Loucy (cell line): ENCODE measurements around the gene MINK1.

ENCODE experiments used
- H2AFZ ChIP-seq: fragments of 200-600 bp; sonication (generic); 2 replicates; pipeline ENCODE4 v1.6.0; 2016; ENCODE audit warnings: antibody characterized with exemption, mild to moderate bottlenecking, low read length, moderate library complexity
- H3F3A ChIP-seq: fragments of 200-600 bp; 2 replicates; pipeline ENCODE4 v1.6.0; 2016; ENCODE audit warnings: antibody characterized with exemption, low read depth, mild to moderate bottlenecking
- H3K27me3 ChIP-seq: fragments of 200-600 bp; sonication (generic); 2 replicates; pipeline ENCODE4 v1.6.1; 2014; ENCODE audit warnings: low read length, mild to moderate bottlenecking; ENCODE audit not compliant: insufficient read depth, poor library complexity, severe bottlenecking
- H3K36me3 ChIP-seq: fragments of 200-600 bp; sonication (generic); 2 replicates; pipeline ENCODE4 v1.6.1; 2016; ENCODE audit warnings: low read length; ENCODE audit not compliant: insufficient read depth
- H3K4me1 ChIP-seq: fragments of 200-600 bp; sonication (generic); 2 replicates; pipeline ENCODE4 v1.5.1; 2014; ENCODE audit warnings: low read length, mild to moderate bottlenecking; ENCODE audit not compliant: insufficient read depth, poor library complexity, severe bottlenecking
- H3K4me2 ChIP-seq: fragments of 200-600 bp; sonication (generic); 2 replicates; pipeline ENCODE4 v1.6.0; 2014; ENCODE audit warnings: antibody characterized with exemption, low read length, low read depth, mild to moderate bottlenecking; ENCODE audit not compliant: poor library complexity, severe bottlenecking
- H3K4me3 ChIP-seq: fragments of 200-600 bp; sonication (generic); 2 replicates; pipeline ENCODE4 v1.5.1; 2014; ENCODE audit warnings: low read length, mild to moderate bottlenecking, mixed read lengths; ENCODE audit not compliant: poor library complexity, severe bottlenecking
- H3K79me2 ChIP-seq: fragments of 200-600 bp; sonication (generic); 2 replicates; pipeline ENCODE4 v1.6.1; 2014; ENCODE audit warnings: low read length; ENCODE audit not compliant: insufficient read depth
- H3K9ac ChIP-seq: fragments of 200-600 bp; sonication (generic); 2 replicates; pipeline ENCODE4 v1.6.0; 2014; ENCODE audit warnings: mild to moderate bottlenecking, low read depth, low read length, moderate library complexity; ENCODE audit not compliant: poor library complexity, severe bottlenecking
- H3K9me2 ChIP-seq: fragments of 200-600 bp; sonication (generic); replicated peaks from 2 replicates; pipeline ENCODE4 v1.6.1; 2016; ENCODE audit warnings: low read depth, low read length, mixed read lengths
- H3K9me3 ChIP-seq: fragments of 200-600 bp; sonication (generic); 2 replicates; pipeline ENCODE4 v1.6.1; 2014; ENCODE audit warnings: mild to moderate bottlenecking, antibody characterized with exemption, low read length, low read depth; ENCODE audit not compliant: insufficient read depth
- H4K20me1 ChIP-seq: fragments of 200-600 bp; sonication (generic); 2 replicates; pipeline ENCODE4 v1.6.0; 2014; ENCODE audit warnings: antibody characterized with exemption, low read length, mild to moderate bottlenecking; ENCODE audit not compliant: insufficient read depth, poor library complexity, severe bottlenecking
- EZH2phosphoT487 ChIP-seq: fragments of 200-600 bp; IDR thresholded peaks from 2 replicates; pipeline ENCODE4 v1.6.1; 2018; ENCODE audit warnings: antibody characterized with exemption, mild to moderate bottlenecking, moderate library complexity, borderline replicate concordance
- TF ChIP-seq, protein P1 (sequence below): fragments of 200-600 bp; sonication (generic); conservative IDR thresholded peaks from 2 replicates; pipeline ENCODE4 v1.5.1; 2014; ENCODE audit warnings: mild to moderate bottlenecking, antibody characterized with exemption, low read length

Gene MINK1

DNA sequence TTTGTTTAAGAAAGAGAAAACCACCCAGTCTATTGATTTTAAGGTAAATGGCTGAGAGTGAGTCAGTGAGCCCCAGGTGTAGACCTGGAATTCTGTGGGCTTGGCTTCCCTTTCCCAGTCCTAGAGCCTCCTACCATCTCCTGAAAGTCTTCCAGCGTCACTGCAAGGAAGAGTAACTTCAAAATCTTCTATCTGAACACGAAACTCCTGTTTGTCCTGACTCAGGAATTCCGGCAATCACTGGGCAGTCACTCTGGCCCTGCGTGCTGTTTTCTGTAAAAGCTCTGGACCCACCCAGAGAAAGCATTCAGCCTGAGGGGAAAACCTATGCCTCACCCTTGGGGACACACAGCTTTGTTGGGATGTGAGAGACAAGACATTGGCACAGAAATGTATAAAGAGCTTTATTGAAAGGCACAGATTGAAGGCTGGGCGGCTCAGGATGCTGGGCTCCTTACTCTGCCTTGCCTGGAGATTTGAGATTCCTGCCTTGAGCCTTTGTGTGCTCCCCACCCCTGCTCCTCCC, 15.9 kb downstream of the MINK1 start:
- H3K79me2 ChIP-seq = peaks cover 5% of the 10 kb centered on the region; the same call in 1 of the 2 replicates
- no peak overlapping the region for H3K4me3 ChIP-seq
- no peaks in the 10 kb centered on the region for H3K9me2 ChIP-seq
- H3K9ac ChIP-seq = no peak overlapping the region
- no peaks in the 10 kb centered on the region for H3K9me3 ChIP-seq
- no peak overlapping the region for H2AFZ ChIP-seq
- no peaks in the 10 kb centered on the region for H3K4me1 ChIP-seq
- H4K20me1 ChIP-seq = peaks cover 48% of the 10 kb centered on the region
- H3K36me3 ChIP-seq = no peaks in the 10 kb centered on the region
- no peaks in the 10 kb centered on the region for H3F3A ChIP-seq
- no peaks in the 10 kb centered on the region for H3K27me3 ChIP-seq
- H3K4me2 ChIP-seq = no peak overlapping the region
- no peak for TF ChIP-seq EZH2phosphoT487
- TF ChIP-seq, protein P1, sequence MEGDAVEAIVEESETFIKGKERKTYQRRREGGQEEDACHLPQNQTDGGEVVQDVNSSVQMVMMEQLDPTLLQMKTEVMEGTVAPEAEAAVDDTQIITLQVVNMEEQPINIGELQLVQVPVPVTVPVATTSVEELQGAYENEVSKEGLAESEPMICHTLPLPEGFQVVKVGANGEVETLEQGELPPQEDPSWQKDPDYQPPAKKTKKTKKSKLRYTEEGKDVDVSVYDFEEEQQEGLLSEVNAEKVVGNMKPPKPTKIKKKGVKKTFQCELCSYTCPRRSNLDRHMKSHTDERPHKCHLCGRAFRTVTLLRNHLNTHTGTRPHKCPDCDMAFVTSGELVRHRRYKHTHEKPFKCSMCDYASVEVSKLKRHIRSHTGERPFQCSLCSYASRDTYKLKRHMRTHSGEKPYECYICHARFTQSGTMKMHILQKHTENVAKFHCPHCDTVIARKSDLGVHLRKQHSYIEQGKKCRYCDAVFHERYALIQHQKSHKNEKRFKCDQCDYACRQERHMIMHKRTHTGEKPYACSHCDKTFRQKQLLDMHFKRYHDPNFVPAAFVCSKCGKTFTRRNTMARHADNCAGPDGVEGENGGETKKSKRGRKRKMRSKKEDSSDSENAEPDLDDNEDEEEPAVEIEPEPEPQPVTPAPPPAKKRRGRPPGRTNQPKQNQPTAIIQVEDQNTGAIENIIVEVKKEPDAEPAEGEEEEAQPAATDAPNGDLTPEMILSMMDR = no peak

DNA sequence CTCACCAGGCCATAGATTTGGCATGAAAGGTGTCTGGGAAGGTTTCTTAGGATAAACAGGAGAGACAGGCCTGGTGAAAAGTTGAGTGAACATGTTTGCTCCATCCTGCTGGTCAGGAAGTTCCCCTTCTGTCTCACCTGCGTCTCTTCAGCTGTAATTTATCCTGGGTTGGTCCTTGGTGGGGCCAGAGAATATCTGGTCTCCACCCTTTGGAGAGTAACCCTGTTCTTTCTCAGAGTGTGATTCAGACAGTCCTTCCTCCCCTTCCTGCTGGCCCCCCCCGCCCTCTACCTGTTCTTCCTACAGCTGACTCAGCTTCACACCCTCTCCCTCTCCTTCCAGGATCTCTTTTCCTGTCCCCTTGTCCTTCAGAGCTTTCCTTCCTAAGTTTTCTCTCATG, 17.1 kb downstream of the MINK1 start:
- Histone ChIP-seq H3K4me2 (no peak overlapping the region), H2AFZ (no peak overlapping the region), H3K4me1 (no peaks in the 10 kb centered on the region), H3K9ac (no peak overlapping the region), H3K79me2 (peaks cover 6% of the 10 kb centered on the region; the same call in 1 of the 2 replicates), H3K9me3 (no peaks in the 10 kb centered on the region), H3K27me3 (no peaks in the 10 kb centered on the region), H3K4me3 (no peak overlapping the region), H3K9me2 (no peaks in the 10 kb centered on the region), H3F3A (no peaks in the 10 kb centered on the region), H4K20me1 (peaks cover 54% of the 10 kb centered on the region), H3K36me3 (no peaks in the 10 kb centered on the region)
- TF ChIP-seq EZH2phosphoT487 = no peak

DNA sequence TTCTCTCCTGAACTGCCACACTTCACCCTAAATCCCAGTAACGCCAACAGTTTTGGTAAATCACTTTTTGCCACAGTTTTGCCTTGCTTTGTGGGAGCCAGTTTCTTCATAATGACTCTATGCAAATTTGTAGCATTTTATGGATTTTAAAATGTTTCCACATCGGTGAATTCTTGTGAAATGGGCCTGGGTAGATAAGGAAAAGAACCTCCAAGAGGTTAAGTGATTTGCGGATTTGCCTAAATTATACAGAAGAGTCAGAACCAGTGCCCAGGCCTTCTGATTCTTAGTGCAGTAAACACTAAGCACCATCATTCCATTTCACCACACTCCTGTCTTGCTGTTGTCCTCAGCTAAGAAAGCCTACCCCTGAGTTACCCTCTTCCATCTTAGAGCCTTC, 17.9 kb downstream of the MINK1 start:
- no peak overlapping the region for H3K9ac ChIP-seq
- no peak overlapping the region for H3K4me3 ChIP-seq
- H3K79me2 ChIP-seq = peaks cover 6% of the 10 kb centered on the region; the same call in 1 of the 2 replicates
- no peaks in the 10 kb centered on the region for H3K9me2 ChIP-seq
- no peak overlapping the region for H3K4me2 ChIP-seq
- peaks cover 54% of the 10 kb centered on the region for H4K20me1 ChIP-seq
- H2AFZ ChIP-seq = no peak overlapping the region
- TF ChIP-seq, protein P1 = no peak
- no peak for TF ChIP-seq EZH2phosphoT487
- H3K4me1 ChIP-seq = no peaks in the 10 kb centered on the region
- no peaks in the 10 kb centered on the region for H3K27me3 ChIP-seq
- no peaks in the 10 kb centered on the region for H3K36me3 ChIP-seq
- H3F3A ChIP-seq = no peaks in the 10 kb centered on the region
- no peaks in the 10 kb centered on the region for H3K9me3 ChIP-seq

DNA sequence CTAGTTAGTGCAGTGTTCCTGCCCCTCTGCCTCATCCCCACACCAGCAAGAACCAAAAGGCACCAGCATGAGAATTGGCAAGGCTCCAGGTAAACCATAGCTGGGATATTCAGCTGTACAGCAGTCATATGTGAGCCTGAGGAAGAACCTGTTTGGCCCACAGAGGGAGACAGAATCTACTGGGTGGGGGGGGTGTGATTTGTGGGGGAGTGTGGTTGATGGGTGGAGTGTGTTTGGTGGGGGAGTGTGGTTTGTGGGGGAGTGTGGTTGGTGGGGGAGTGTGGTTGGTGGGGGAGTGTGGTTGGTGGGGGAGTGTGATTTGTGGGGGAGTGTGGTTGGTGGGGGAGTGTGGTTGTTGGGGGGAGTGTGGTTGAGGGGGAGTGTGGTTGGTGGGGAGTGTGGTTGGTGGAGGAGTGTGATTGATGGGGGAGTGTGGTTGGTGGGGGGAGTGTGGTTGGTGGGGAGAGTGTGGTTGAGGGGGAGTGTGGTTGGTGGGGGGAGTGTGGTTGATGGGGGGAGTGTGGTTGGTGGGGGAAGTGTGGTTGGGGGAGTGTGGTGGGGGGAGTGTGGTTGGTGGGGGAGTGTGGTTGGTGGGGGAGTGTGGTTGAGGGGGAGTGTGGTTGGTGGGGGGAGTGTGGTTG, 19.5 kb downstream of the MINK1 start:
- Histone ChIP-seq H3K9ac (no peak overlapping the region), H3K4me3 (no peak overlapping the region), H3K4me1 (peaks cover 1% of the 10 kb centered on the region), H3K9me2 (no peaks in the 10 kb centered on the region), H3K36me3 (no peaks in the 10 kb centered on the region), H2AFZ (no peak overlapping the region), H3K27me3 (no peaks in the 10 kb centered on the region), H3K79me2 (peaks cover 6% of the 10 kb centered on the region; the same call in 1 of the 2 replicates), H4K20me1 (peaks cover 48% of the 10 kb centered on the region), H3K9me3 (no peaks in the 10 kb centered on the region), H3K4me2 (no peak overlapping the region), H3F3A (no peaks in the 10 kb centered on the region)
- TF ChIP-seq EZH2phosphoT487 = no peak
- TF ChIP-seq, protein P1 = no peak
